Frontal cortex (tissue), 4 donors: ENCODE results near the gene CCDC142. TPM values are rescaled to one million over a fixed set of nuclear protein-coding genes. Genes with fewer than 3 reads are reported as not detected.

Source experiments
- DNase-seq, 2 donors: peaks; one replicate each; pipeline ENCODE4 v3.0.0; 2012; ENCODE audit warnings: low spot score in 2 of 2
- FAIRE-seq: peaks from 2 replicates; lab custom pipeline; 2012; peaks lifted over from hg19 to GRCh38; lab: Jason Lieb, UNC
- total RNA-seq: library from RNA; depleted of rRNA; stranded (reverse); fragments of >200 nt; gene quantifications from one replicate; pipeline ENCODE4 v1.2.3, GENCODE V29; 2014
- donor health status: control.
- donor health status: control.
- donor health status: control.

CCDC142 gene
- total RNA-seq, 1 donor from 2014 or later: 33.0 TPM

DNA sequence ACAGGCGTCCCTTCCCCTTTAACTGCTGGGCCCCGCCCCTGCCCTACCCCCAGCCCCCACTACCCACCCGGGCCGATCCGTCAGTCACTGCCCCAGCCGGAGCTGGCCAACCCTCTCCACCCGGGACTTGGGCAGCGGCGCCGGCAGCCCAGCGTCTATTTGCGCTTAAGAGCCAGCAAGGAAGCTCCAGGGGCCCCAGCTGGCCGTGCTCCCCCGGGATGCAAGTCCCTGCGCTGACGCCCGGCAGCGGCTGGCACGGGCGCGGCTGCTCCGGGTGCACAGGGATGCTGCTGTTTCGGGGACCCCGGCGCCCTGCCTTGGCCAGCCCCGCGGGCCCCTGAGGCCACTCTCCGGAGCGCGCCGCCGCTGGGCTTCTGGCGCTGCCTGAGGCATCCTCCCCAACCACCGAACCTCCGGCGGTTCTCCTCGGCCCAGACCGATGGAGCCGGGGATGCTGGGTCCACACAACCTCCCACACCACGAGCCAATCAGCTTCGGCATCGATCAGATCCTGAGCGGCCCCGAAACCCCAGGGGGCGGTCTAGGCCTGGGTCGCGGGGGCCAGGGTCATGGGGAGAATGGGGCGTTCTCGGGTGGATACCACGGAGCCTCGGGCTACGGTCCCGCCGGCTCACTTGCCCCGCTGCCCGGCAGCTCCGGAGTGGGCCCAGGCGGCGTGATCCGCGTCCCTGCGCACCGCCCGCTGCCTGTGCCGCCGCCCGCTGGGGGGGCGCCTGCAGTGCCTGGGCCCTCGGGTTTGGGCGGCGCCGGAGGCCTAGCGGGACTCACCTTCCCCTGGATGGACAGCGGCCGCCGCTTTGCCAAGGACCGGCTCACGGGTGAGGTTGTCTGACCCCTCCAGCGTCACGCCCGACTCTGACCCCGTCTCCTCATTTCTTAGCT, 31.8 kb upstream of the CCDC142 start, which contains the start of gene TLX2:
Gene TLX2, plus strand, starts transcription at position 83 of the 903 bp plus-strand sequence. Its CDS starts 357 bp downstream, at position 440.
- DNase-seq (peak in 1 of 2 donors; percentile 49), FAIRE-seq (no peak)

DNA sequence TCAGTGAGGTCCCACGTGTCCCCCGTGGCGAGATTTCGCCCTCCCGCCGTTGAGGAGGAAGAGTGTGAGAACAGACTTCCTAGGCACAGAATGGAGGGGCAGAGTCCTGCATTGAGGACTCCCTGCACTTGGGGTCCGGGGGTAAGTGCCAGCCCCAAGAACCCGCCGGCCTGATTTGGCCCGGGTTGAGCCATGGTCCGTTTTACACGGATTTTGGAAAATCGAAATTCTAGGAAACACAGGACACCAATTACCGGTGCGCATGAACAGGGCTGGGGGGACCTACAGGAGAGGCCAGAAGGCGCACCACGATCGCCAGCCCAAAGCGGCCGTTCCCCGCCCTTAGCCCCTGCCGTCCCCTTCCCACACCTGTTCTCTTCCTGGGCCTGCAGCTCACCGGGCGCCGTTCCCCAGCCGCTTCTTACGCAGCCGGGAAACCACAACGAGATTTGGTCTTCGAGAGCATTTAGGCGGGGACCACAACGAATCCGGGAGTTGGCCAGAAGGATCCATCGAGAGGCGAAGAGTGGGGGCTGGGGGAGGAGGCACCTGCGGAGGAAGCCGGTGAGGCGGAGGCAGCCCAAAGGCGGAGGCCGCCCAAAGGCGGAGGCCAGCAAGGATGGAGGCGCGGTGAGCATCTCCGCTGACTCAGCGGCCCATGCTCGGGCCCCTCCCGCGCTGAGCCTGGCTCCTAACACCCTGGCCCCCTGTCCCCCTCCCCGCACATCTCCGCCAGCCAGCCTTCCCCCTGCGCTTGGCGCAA, 31.0 kb upstream of the CCDC142 start:
- DNase-seq (peak in 1 of 2 donors; percentile 44), FAIRE-seq (no peak)

DNA sequence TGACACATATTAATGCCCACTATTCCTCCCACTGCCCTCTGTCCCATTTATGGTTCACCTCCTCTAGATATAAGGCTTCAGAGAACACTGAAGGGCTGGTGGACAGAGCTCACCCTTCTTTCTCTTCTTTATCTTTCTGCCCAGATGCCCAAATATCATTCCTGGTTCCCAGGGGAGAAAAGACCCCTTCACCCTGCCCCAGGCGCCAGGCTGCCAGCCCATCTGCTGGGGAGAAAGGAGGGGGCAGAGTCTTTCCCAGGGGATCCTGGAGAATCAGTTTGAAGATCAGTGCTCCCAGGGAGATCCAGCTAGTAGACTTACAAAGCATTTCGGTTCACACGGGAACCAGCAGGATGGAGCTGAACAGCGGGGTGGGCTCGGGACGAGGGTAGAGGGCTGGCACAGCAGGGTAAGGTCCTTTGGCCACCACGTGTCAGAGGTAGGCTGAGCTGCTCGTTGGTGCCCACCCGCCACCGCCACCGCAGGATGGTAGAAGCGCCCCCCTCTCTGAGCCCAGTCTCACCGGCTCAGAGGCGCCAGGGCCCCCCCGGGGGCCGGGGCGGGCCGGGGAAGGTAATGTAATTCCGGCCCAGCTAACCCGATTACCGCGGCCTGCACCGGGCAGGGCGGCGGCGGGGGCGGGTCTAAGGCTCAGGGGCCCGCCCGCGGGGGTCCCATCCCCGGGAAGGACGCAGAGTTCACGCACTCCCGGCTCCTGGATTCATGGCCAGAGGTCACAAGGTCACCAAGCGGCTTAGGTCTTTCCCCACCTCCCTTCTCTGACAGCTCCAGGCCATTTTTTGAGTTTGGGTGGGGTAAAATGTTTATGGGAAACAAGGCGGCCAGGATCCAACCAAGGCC, 30.2 kb upstream of the CCDC142 start:
- DNase-seq: no peak
- FAIRE-seq: no peak

DNA sequence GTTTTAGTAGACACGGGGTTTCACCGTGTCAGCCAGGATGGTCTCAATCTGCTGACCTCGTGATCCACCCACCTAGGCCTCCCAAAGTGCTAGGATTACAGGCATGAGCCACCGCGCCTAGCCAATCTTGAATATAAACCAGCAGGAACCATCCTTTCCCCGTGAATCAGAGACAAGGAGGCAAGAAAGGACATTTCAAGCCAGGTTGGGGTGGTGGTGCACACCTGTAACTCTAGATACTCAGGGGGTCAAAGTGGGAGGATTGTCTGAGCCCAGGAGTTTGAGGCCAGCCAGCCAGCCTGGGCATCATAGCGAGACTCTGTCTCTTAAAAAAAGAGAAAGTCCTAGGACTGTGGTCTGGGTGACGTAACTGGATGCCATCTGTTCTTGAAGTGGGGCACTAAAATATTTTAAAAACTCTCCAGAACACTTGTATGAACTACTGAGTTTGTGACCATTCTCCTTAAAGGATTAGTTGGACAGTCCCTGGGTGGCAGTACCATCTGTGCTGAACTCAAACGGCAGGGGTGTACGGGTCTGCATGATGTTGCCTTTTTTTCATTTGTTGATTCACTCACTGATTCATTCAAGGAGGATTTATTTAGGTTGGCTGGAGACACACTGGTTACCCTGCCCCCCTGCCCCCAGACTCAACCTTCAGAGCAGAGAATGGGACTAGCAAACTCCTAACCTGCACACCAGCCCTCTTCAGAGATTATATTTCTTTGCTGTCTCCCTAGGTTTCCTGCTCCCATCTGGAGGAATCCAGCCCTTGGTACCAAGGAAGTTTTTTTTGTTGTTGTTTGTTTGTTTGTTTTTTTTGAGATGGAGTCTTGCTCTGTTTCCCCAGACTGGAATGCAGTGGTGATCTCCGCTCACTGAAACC, 28.5 kb upstream of the CCDC142 start:
- no peak for DNase-seq
- no peak for FAIRE-seq

DNA sequence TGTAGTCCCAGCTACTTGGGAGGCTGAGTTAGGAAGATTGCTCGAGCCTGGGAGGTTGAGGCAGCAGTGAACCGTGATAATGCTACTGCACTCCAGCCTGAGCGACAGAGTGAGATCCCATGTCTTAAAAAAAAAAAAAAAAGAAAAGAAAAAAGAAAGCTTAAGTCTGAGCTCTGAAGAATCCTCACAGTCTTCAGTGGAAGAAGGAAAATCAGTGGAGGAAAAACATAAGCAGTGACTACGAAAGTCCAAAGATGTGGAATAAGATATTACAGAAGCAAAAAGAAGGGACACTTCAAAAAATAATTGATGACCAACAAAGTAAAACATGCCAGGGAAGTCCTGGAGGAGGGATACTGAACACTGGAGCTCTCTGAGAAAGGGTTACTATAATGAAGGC, 27.5 kb upstream of the CCDC142 start:
- no peak for FAIRE-seq

DNA sequence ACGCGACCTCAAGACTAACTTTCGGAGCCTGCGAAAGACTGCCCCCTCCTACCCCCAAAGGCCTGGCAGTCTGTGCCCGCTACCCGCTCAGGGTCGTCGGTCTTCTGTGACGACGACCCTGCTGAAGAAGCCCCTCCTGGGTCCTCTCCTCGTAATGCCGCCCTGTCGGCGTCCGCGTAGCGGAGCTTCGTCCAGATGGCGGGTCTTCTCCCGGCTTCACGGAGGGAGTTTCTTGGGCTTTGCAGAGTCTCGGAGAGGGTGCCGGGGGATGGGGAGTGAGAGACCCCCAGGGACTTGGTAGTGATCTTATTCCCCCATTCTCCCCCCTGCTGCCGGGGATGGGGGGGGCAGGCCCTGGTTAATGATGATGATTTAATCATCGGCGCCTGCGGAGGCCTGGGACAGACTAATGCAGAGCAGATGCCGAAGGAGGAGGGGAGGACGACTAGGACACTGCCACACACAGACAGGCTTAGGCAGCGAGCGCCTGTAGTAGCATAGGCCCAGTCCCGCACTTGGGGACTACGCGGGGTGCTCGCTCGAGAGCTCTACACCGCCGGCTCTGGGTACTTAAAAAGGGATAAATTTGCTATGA, 25.2 kb upstream of the CCDC142 start:
- FAIRE-seq (no peak), DNase-seq (no peak)

More for the DNA sequence above, 27.5 kb upstream of the CCDC142 start:
- DNase-seq: no peak

DNA sequence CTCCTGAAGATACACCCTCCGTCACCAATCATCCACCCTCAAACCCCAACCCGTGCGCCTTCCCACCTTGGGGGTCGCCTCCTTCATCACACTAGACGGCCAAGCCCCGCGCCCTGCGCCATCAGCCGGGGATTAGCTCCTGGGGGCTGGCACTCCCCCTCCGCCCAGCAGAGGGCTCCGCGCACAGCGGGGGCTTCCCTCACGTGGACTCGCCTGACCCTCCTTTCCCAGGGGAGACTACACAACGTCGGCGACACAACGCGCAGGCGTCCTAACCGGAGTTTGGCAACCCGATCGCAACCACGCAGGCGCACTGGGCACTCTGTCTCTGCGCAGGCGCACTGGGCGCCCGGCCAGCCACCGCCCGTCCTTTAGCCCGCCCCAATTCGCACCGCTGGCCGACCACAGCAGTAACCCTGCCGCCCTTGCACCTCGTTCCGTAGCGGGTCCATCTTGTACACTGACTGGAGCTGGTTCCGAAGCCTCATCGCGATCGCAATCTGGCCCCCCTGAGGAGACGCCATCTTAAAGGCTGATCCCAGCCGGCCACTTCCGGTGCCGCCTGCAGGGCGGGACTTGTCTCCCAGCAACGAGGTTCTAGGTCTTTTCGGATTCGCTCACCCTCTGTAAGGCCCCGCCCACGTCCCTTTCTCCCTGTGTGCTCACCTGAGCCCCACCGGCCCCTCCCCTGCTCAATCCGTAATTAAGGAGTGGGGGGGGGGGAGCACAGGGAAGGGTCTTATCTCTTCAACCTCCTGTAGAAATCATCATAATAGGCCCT, 24.5 kb upstream of the CCDC142 start, which contains the start of gene PCGF1:
Gene PCGF1, minus strand, starts transcription at position 551 of the 781 bp plus-strand sequence. Its CDS starts 27 bp downstream, at position 524.
- FAIRE-seq: no peak

DNA sequence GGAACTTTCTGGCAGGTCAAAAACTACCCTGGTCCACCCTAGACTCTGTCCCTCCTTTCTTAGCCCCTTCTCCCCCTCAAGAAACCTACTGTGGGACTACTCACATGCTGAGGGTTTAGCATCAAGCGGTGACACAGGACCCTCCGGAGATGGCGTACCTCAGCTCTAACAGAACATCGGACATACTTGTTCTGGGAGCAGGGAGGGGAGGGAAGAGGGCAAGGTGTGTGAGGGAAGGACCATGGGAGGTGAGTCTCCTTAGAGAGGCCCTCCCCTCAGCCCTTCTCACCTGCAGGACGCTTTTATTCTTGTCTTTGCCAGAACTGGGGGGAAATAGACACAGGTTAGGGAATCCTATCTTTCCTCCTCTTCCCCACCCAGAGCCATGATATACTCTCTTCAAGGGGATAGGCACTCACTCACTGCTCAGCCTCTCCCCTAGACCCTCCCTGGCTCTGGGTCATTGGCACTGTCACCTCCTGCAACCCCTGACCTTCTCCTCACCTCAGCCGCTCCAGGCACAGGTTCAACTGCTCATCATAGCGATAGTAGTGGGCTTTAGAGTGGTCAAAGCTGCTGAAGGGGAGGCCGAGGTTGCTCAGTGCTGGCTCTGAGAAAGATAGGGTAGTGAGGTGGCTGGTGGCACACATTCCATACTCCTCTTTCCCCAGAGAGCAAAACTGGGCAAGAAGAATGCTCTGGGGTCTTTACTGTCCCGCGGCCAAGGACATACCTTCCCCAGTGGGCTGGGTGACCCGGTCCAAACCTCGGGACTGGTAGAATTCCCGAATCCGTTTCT, 22.8 kb upstream of the CCDC142 start:
- FAIRE-seq: no peak
- no peak for DNase-seq

More for the DNA sequence above, 24.5 kb upstream of the CCDC142 start, which contains the start of gene PCGF1:
- DNase-seq: peak; percentile 98 to 99

DNA sequence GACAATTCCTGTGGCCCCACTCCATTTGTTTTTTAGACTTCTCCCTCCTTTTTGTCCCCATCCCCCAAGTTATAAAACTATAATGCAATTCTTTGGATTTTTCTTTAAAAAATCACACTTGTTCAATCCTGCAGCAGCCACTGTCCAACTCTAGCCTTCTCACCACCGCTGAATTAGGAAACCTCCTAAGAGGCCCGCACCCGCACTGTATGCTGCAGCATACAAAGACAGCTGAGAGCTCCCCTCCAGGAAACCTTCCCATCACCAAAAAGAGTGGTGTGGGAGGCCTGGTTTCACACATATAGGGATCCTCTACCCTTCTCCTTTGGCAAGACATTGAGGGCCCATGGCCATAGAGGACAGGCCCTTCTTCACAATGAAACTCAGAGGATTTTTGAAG, 21.8 kb upstream of the CCDC142 start:
- no peak for FAIRE-seq
- no peak for DNase-seq

DNA sequence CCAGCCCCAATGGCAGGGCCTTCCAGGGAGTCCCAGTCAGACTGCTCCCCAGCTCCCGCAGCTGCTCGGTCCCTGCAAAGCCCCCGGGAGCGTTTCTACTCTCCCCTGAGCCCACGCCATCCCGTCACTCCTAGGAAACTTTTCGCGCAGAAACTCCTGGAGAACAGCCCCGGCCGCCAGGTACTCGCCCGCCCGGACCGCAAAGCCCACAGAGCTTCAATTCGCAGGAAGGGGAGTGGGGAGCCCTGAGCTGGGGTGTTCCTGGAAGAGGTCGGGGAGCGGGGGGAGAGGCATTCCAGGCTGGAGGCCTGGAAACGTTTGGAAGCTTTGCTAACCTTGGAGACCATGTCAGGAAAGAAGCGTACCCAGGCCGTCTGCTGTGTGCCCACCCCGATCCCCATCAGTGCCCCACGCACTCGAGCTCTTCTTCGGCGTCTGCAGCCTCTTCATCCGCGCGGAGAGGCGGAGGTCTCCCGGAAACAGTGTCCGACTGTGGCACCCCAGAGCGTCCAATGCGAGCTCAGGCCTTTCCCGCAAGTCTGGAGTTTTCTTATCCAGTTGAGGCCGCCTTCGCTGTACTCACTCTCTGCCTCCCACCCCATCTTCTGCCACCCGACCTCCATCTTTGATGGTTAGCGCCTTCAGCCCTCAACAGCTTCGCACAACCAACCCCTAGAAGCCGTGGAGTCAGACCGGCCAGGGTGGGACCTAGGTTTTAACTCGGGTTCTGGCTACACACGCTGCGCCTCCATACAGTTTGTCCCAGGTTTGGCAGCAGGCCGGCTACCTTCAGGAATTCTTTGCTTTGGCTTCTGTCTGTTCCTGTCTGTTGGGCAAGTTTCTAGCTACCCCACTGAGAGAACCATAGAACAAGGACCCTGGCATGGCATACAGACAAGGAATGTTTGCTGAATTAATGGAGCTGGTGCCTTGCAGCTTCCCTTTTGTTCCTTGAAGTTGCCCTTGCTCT, 21.0 kb upstream of the CCDC142 start:
- DNase-seq (no peak), FAIRE-seq (no peak)

DNA sequence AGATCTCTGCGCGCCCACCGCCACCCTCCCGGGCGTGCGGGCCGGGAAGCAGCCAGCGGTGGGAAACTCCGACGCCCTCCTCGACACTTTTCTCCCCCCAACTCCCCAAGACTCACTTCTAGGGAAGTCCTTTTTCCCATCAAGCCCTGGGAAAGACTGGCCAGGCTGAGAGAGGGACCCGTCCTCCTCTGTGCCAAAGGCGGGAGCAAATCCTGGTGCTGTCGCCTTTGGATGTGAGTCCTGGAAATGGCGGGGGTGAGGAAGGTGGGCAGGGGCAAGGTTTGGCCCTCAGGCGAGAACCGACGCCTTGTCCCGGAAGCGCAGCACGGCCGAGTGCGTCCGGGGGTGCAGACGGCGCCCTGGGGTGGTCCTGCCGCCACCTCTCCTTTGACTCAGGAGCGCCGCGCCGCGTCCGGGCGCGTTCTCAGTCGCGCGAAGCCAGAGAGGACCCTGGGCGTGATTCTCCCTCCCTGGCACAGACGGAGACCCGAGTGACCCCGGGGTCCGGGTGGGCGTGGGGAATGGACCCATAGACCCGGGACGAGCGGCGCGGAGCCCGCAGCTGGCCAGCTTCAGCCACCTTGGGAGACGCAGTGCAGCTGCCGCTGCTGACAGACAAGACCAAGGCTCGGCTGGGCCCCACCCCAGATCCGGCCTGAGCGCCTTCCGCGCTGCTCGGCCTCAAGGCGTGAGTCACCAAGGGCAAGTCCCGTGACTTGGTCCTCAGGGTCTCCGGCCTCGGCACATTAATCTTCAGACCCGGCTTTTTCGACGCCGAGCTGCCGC, 20.1 kb upstream of the CCDC142 start:
- DNase-seq: peak; percentile 55 to 72
- no peak for FAIRE-seq

DNA sequence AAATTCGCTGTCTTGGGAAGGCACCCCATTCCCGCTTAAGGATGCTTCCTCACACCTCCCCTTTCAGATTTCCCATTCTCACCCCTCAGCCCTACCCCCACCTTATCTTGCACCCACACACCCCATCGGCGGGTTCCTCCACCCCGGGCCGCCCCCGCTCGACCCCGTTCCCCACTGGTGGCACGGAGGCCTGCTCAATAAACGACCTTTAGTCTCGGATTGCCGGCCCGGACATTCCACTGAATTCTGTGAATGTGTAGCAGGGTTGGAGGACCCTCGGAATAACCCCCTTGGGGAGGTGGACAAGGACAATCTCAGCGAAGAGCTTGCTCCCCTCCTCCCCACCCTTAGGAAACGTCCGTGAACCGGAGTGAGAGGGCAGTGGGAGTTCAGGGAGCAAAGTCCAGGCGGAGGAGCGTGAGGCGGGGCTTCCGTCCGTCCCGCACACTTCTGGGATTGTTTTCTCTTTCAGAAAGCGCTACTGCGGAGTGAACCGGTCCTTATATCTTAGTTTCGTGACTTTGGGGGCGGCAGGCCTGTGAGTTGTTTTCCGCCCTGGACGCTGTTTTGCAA, 19.4 kb upstream of the CCDC142 start:
- FAIRE-seq: no peak
- no peak for DNase-seq

DNA sequence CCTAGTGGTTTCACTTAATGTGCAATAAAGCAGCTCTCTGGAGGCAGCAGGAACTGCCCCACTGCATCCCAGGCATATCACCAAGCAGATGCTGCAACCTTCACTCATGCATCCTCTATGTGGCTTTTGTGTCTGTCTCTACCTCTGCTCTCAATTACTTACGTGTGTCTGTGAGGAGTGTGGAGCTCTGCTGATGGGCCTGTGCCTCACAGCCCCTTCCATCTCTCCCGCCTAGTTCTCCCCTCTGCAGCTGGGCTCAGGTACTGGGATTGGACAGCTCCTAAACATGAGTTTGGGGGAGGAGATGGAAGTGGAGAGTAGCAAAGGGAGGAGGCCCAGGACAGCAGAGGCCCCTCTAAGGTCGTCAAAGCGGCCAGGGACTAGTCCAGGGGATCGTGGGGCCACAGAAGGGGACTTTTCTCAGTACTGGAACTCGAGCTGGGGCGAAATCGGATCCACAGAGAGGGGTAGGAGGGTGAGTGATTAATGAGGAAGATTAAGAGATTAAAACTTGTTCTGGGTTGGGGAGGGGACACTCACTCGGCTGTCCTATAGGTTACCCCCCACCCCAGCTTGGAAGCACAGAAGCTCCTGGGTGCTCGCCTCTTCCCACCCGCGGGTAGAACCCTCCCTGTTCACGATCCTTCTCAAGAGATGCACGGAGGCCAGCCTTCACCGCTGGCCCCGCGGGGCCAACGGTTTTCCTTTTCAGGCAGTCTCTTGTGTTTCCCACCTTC, 18.7 kb upstream of the CCDC142 start:
- DNase-seq: no peak

DNA sequence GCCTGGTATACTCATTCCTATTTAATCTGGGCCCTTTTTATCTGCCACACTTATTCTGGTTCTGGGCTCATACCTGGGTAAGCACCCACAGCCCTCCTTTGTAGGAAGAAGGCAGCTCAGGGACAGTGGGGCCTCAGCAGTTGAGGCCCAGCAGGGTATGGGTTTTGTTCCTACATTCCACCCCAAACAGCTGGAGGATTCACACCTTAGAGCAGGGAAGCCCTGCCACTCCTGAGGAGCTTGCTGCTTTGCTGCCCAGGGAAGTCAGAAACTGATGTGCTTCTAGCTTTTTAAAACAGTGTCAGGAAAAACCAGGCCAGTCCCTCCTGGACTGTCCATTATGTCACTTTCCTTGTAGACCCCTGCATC, 17.8 kb upstream of the CCDC142 start:
- no peak for FAIRE-seq

More for the DNA sequence above, 18.7 kb upstream of the CCDC142 start:
- no peak for FAIRE-seq

More for the DNA sequence above, 17.8 kb upstream of the CCDC142 start:
- no peak for DNase-seq
